Measurements from ENCODE around the gene TAF3.

Gene TAF3

GRCh38 chr10:8035006-8035640 lies 216.8 kb downstream of the TAF3 start:
- no peak for DNase-seq (ENCODE audit: low spot score)

GRCh38 chr10:8035641-8036470 lies 217.6 kb downstream of the TAF3 start:
- no peak for DNase-seq (ENCODE audit: low spot score)

GRCh38 chr10:8036506-8037198 lies 218.3 kb downstream of the TAF3 start:
- DNase-seq (ENCODE audit: low spot score): no peak

DNA sequence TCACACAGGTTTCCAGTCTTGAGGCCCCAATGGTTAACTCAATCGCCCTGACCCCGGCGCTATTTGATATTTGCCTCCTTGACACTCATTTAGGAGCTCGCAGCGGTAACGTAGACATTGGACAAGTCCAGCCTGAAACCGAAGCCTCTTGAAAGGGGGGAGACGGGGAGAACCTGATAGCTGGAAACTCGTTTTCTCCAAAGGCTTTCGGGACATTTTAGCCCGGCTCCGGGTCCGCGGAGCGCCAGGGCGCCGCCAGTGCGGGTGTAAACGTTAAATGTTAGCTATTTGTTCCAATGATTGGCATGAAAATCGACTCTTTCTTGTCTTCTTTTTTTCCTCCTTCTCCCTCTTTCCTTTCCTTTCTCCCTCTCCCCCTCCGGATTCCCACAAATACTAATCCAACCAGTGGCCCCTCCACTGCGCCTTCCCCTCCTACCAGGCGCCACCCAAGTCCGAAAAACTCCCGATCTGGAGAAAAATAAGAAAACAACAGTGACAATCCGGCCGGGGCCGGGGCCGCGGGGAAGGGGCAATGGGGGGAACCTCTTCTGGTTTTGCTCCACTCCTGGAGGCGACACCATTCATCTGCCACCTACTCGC lies 219.0 kb downstream of the TAF3 start:
- no peak for DNase-seq (ENCODE audit: low spot score)

DNA sequence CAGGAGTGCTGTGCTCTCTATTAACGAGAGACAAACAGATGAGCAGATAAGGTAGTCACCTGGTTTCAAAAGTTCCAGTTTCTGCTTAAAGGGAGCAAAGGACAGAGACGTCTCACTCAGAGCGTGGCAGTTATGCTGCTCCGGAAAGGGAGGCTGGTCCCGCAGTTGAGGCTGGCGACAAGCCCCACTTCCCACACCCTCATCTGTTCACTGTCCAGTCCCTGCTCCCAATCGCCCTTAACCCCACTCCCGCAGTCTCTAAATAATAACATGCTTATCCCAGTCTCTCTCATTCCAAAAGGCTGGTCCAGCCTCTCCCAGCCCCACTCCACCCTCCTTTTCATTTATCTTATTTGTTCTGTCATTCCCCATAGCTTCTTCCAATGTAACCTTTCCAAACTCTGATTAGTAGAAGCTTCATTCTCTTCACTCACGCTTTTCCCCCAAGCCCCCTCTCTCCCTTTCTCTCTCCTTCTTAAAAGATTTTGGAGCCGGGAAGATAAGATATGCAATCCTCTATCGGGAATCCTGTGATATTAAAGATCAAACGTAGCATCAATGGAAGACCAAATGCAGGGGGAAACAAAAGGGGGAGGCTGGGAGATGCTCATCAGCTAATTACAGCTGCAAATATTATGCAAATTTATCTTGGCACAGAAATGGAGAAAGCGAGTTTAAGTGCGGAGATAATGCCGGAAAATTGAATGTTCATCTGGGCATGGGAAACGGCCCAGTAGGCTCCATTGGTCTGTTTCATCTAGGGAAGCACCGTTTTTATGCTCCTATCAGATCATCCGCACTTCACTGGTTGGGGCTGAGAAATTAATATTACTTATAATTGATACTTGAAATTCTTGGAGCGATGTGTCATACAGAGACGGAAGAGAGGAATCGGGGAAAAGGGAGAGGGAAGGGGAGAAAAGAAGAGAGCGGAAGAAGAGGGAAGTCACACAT lies 219.9 kb downstream of the TAF3 start:
- DNase-seq (ENCODE audit: low spot score): no peak

DNA sequence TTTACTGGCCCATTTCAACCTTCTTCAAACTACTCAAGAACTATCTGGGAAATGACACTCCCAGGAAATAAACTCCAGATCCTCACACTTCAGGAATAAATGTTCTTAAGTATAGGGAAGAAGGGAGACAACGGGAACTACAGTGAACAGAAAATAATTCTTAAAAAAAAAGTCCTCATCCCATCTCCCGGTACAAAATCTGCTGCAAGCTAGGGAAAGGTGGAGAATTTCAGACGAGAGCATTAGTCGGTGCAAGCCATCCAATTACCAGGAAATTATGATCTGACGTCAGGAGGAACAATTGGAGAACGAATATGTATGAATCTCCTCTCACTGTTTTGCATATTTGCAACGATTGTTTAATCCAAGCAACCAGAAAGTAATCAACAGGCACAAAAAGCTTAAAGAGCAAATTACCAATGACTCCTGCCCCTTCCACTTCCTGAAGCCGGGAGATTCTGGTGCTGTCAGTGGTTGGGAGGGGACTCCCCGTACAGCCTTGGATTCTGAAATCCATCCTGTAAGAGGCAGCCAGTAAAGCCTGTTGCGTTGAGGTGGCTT lies 221.1 kb downstream of the TAF3 start:
- DNase-seq (ENCODE audit: low spot score): no peak

DNA sequence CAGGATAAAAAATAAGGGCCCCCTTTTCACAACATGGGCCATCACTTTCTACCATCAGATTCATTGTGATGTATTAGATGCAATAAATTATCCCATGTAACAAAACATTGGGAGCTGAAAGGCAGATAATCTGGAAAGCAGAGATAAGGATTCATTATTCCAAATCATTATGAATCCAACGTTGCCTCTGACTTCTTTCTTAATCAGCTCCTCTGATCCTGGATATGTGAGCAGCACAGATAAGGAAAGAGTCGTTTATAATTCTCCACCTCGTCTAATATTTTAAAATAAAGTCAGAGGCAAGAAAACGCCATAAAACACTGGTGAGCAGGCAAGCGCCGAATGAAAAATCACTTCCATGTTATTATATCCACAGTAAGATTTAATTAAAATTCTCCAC lies 222.3 kb downstream of the TAF3 start:
- no peak for DNase-seq (ENCODE audit: low spot score)

DNA sequence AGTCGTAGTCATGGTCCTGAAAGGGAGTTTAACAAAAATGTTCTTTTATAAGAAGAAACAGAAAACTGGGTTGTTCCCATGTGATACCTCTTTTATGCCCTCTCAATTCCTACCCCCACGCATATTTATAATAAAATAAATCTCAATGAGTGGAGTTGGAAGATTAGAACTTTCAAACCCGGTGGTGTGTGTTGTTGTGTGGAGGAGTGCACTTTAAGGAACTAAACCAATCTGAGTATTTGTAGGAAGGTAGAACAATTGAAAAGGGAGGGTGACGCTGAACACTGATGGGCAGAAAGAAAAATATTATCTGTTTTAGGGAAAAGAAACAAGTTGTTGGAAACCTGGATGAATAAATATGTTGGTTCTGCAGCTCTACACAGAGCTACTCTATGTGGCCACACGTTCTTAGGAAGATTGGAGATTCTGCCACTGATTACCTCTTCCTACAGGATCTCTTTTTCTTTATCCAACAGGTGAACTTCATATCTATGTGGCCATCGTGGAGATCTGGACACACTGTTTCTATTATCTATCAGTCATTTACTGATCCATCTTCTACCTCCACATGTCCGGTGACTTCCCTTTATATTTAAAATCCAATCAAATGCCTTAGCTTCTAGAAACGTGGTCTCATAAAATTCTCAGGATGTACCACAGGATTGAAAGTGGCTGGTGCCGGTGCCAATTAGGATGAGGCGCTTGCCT lies 223.1 kb downstream of the TAF3 start:
- no peak for DNase-seq (ENCODE audit: low spot score)

DNA sequence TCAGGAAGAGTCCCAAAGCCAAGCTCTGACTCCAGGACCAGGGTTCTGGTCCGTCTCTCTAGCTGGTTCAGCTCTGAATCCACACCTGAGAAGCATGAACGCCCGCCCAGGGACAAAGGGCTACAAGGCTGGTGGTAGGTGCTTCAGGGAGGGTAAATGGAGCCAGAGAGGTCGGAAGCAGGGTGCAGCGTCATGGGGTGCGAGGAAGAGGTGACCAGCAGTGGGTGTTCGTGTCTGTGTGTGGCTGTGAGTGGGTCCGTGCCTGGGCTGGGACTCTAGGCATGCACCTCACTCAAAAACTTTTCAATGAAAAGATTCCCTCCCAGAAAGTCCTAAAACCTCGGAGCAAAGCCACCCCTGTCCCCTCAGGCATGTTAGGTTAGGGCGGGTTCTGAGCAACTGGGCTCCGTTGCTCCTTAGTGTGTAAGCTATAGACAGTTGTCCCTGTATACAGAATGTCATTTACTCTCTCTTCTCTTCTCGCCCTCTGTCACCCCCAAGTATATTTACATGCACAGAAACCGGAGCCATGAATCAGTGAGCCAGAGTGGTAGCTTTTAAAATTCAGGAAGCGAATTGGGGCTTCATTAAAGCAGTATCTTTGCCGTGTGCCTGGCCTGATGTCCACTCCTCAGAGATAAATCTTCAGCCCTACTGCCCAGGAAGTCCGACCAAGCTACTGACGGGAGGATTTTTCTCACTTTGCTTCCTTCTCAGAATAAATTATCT lies 223.9 kb downstream of the TAF3 start:
- no peak for DNase-seq (ENCODE audit: low spot score)

DNA sequence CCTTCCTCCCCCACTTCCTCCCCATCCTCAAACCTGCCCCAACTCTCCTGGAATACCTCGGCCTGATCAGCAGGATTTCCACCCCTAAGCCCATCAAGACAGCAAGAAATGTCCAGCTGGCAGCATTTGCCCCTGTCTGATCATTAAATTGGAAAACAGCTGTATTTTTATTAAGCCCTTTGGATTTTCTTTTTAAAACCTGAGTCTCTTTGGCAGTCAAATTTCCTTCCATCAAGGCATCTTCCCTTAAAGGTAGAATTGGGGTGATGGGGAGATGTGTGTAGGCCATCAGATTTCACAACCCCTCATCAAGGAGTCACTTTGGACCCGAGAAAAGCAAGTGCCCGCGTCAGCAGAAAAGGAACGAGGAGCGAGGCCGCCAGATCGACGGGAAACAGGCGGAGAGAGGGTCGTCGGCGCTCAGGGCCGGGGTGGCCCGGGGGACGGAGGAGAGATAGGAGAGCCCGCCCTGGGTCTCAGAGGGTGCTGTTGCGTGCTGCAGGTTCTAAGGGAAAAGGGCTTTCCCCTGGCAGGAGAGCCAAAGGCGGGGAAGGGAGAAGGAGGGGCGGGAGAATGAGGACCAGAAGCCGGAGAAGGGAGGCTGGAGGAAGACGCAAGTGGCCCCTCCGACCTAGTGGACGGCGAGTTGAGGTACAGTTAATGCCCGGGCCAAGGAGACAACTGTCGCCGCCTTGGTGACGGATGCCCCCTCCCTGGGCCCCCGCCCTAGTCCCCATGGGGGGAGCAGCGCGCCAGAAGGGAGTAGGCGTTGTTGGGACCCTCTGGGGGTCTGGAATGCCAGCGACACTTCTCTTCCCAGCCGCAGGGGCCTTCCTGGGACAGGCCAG lies 224.6 kb downstream of the TAF3 start:
- no peak for DNase-seq (ENCODE audit: low spot score)

GRCh38 chr10:8043569-8044306 lies 225.4 kb downstream of the TAF3 start:
- DNase-seq (ENCODE audit: low spot score): no peak

GRCh38 chr10:8044331-8044907 lies 226.1 kb downstream of the TAF3 start:
- DNase-seq (ENCODE audit: low spot score): no peak

- DNase-seq (ENCODE audit: low spot score): no peak
These were observed 226.8 kb downstream of the TAF3 start for GRCh38 chr10:8044908-8045725.

DNA sequence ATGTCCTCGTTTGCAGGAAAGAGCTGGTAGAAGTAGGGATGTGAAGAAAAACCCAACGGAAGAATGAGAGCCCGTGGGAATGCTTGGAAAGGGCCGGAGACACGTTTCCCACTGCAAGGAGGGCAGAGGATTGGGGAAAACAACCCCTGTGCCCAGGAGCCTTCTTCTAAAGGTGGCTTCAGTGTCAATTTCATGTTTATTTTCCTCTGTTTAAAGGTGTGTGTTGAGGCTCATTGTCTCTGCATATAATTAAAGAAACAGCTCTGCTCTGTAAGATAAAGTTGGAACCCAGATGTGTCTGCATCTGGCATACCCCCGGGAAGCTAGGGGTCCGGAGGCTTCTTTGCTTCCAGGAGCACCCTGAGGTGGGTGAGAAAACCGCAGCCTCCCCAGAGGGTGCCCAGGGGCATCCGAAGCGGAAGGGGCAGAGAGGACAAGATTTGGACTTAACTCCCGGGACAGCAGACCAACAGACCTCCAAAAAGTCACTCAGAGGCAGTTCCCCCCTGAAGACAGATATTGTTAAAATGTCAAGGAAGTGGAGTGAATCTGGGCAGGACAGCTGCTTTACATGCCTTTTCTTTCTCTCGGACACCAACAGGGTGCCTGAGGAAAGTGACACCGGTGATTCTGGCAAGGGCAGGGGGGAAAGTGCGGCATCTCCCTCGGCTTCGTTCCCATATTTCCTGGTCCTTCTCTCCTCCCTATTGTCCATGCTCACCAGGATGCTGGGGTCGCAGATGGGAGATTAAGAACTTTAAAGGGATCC lies 227.6 kb downstream of the TAF3 start:
- DNase-seq (ENCODE audit: low spot score): no peak

DNA sequence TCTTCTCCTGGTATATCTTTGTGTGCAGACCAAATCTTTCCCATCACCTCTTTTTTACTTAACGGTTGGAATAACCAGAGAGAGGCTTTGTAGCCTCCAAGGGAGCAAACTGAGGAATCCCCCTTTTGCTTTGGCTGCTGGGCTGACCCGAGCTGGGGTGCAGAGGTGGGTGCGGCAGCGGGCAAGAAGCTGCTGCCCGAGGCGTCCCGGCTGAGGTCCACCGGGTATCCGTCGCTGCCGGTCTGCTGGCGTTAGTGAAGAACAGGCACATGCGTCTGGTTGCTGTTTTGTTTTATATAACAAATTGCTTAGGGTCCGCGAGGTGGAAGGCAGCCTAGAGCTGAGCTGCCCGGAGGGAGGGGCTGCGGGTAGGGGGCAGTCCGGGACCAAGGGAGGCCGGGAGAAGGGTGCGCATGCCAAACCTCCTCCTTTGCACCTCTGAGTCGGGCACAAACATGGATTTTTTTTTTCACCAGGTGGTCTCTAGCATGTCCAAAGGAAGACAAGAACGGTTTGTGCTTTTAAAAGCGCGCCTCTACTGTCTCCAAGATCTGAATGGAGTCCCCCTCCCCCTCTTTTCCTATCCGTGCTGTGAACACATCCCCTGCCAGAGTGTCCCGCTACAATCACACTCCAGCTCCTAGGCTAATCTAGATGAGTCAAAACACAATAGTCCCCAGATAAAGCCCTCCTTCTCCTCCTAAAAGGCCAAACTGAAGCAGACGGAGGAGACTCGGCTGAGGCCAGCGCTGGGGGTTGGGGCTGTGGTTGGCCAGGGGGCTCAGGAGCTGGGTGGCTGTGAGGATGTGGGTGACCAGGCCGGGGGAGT lies 229.4 kb downstream of the TAF3 start:
- DNase-seq (ENCODE audit: low spot score): no peak
